PC-9 (cell line): ENCODE measurements around the gene TPM2. TPM values are rescaled to one million over a fixed set of nuclear protein-coding genes. Genes with fewer than 3 reads are reported as not detected.

Source experiments
- BruUV-seq: library from RNA; stranded (reverse); fragments of 400-500 nt; replicated peaks from 2 replicates; lab custom pipeline; 2021; lab: Mats Ljungman, UMichigan
- CTCF ChIA-PET: fragments of 300-600 bp; sonication (Branson Sonifier 250); formaldehyde crosslinking; loops from one replicate; lab custom pipeline; 2022; ENCODE audit warnings: antibody characterized with exemption; lab: Charles Lee
- POLR2A ChIA-PET: fragments of 300-600 bp; sonication (Branson Sonifier 250); formaldehyde crosslinking; loops from one replicate; lab custom pipeline; 2022; ENCODE audit warnings: antibody characterized with exemption; ENCODE audit not compliant: unreplicated experiment; lab: Charles Lee
- DNase-seq, 2 experiments: peaks; one replicate each; pipeline versions ENCODE4 v3.0.0 to v3.0.0-alpha.2; 2015 to 2022; ENCODE audit warnings: mixed read lengths in 1 of 2
- H2AFZ ChIP-seq: fragments of 200-600 bp; sonication (generic); 2 replicates; pipeline ENCODE4 v1.8.1; 2017; ENCODE audit warnings: antibody characterized with exemption
- H3F3A ChIP-seq: fragments of 200-600 bp; sonication (generic); 2 replicates; pipeline ENCODE4 v1.8.1; 2017; ENCODE audit warnings: antibody characterized with exemption, mild to moderate bottlenecking, low read depth; ENCODE audit not compliant: insufficient read depth
- H3K27ac ChIP-seq: fragments of 200-600 bp; sonication (generic); 2 replicates; pipeline ENCODE4 v1.6.1; 2016; ENCODE audit warnings: mixed run types
- H3K27me3 ChIP-seq: fragments of 200-600 bp; sonication (generic); 2 replicates; pipeline ENCODE4 v1.6.1; 2016; ENCODE audit warnings: low read depth, mixed run types; ENCODE audit not compliant: insufficient read depth
- H3K36me3 ChIP-seq: fragments of 200-600 bp; sonication (generic); 2 replicates; pipeline ENCODE4 v1.6.1; 2016; ENCODE audit warnings: low read depth, mixed run types
- H3K4me1 ChIP-seq: fragments of 200-600 bp; sonication (generic); replicated peaks from 2 replicates; pipeline ENCODE4 v1.6.1; 2016; ENCODE audit warnings: mixed run types; ENCODE audit not compliant: insufficient read depth
- H3K4me2 ChIP-seq: fragments of 200-600 bp; sonication (generic); 2 replicates; pipeline ENCODE4 v1.6.1; 2017; ENCODE audit warnings: mixed run types
- H3K4me3 ChIP-seq: fragments of 200-600 bp; sonication (generic); 2 replicates; pipeline ENCODE4 v1.6.1; 2016; ENCODE audit warnings: mixed run types
- H3K79me2 ChIP-seq: fragments of 200-600 bp; sonication (generic); 2 replicates; pipeline ENCODE4 v1.6.1; 2017; ENCODE audit warnings: low read depth, mixed run types
- H3K9me2 ChIP-seq: fragments of 200-600 bp; sonication (generic); 2 replicates; pipeline ENCODE4 v1.8.1; 2017; ENCODE audit warnings: mild to moderate bottlenecking; ENCODE audit not compliant: insufficient read depth
- H3K9me3 ChIP-seq: fragments of 200-600 bp; sonication (generic); 2 replicates; pipeline ENCODE4 v1.8.1; 2016; ENCODE audit warnings: low read depth; ENCODE audit not compliant: insufficient read depth
- H4K20me1 ChIP-seq: fragments of 200-600 bp; sonication (generic); 2 replicates; pipeline ENCODE4 v1.8.1; 2017; ENCODE audit not compliant: insufficient read depth
- EZH2 ChIP-seq: fragments of 200-600 bp; sonication (generic); IDR thresholded peaks from 2 replicates; pipeline ENCODE4 v1.8.0; 2017; ENCODE audit warnings: antibody characterized with exemption, low read depth
- intact Hi-C: fragments of 100-400 bp; cut with micrococcal nuclease; formaldehyde crosslinking; loops from one replicate; pipeline ENCODE4 v1.10.0; 2022; ENCODE audit not compliant: unreplicated experiment
- total RNA-seq: library from RNA; stranded (reverse); gene quantifications from 2 replicates; pipeline ENCODE4 v1.2.3, GENCODE V29; 2021
- TF ChIP-seq, protein P1 (sequence below): fragments of 200-600 bp; sonication (generic); conservative IDR thresholded peaks from 2 replicates; pipeline ENCODE4 v1.6.1; 2017; ENCODE audit warnings: mixed run types, antibody characterized with exemption, mild to moderate bottlenecking, moderate library complexity

TPM2 gene
- total RNA-seq, 1 experiment from 2014 or later = 30.5 TPM

DNA sequence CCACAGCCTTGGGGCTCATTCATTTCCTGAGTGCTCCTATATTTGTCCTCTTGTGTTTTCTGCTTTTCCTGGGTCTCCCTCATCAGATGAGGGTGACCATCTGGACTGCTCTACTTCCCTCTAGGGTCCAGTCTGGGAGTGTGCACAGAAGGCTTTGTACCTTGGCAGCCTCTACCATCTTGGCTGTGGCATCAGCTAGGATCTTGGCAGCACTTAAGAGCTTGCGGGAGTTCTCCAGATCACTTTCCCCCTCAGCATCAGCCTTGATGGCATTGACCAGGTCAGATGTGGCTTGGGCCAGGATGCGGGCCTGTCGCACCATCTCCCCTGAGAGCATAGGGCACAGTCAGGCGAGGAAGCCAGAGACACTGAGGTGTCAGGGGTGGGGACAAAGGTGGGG is 26.5 kb upstream of the TPM2 start:
- Histone ChIP-seq H4K20me1 (no peaks in the 10 kb centered on the region), H3K27ac (no peak overlapping the region), H3K4me1 (peaks cover 19% of the 10 kb centered on the region), H3K27me3 (no peaks in the 10 kb centered on the region), H2AFZ (no peak overlapping the region), H3K4me3 (no peak overlapping the region), H3K9me2 (no peaks in the 10 kb centered on the region), H3K79me2 (no peaks in the 10 kb centered on the region), H3K36me3 (peaks cover 4% of the 10 kb centered on the region; the same call in 1 of the 2 replicates), H3K4me2 (no peak overlapping the region), H3K9me3 (no peaks in the 10 kb centered on the region), H3F3A (peaks cover 17% of the 10 kb centered on the region)
- intact Hi-C loops = no loop called here
- TF ChIP-seq, protein P1, sequence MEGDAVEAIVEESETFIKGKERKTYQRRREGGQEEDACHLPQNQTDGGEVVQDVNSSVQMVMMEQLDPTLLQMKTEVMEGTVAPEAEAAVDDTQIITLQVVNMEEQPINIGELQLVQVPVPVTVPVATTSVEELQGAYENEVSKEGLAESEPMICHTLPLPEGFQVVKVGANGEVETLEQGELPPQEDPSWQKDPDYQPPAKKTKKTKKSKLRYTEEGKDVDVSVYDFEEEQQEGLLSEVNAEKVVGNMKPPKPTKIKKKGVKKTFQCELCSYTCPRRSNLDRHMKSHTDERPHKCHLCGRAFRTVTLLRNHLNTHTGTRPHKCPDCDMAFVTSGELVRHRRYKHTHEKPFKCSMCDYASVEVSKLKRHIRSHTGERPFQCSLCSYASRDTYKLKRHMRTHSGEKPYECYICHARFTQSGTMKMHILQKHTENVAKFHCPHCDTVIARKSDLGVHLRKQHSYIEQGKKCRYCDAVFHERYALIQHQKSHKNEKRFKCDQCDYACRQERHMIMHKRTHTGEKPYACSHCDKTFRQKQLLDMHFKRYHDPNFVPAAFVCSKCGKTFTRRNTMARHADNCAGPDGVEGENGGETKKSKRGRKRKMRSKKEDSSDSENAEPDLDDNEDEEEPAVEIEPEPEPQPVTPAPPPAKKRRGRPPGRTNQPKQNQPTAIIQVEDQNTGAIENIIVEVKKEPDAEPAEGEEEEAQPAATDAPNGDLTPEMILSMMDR = no peak
- TF ChIP-seq EZH2 = no peak
- no TSS peak for BruUV-seq
- ChIA-PET POLR2A (interaction anchor here (0.7 kb wide), 1 partner anchor 33 kb away, joined by 3 read pairs; no protein-coding TSS in a partner anchor), CTCF (no interaction called here)
- no peak for DNase-seq

DNA sequence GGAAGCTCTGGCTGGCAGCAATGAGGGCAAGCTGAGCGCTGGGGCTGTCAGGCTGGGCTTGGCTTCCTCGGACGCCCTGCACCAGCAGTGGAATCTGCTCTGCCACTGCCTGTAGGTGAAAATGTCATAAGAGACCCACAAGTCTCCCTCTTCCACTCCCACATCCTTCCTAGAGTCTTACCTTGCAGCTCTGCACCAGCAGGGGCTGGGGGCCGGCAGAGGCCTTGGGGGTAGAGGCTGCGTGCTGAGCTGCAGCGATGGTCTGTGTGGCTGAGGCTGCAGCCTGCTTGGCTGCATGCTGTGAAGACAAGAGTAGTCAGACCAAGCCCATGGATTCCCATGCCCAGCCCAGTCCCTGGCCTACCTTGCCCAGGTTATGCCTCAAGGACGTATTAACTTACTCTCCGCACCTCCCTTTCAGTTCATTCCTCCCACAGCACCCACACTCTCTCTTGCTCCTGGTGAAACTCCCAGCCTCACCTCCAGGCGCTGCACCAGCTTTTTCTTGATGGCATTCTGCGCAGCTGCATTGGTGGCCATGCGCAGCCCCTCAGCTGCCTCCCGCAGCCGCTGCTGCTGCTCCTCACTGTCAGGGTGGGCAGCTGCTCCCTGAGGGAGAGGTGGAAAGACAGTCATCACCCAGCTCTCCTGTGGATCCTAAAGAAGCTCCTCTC is 25.0 kb upstream of the TPM2 start:
- no peak overlapping the region for H3K4me2 ChIP-seq
- H3K9me2 ChIP-seq = no peaks in the 10 kb centered on the region
- H3F3A ChIP-seq = peaks cover 19% of the 10 kb centered on the region
- ChIA-PET POLR2A (no interaction called here), CTCF (interaction anchor here (0.6 kb wide), 1 partner anchor 1070 kb away, joined by 3 read pairs; no protein-coding TSS in a partner anchor)
- intact Hi-C loops = no loop called here
- no peaks in the 10 kb centered on the region for H3K79me2 ChIP-seq
- DNase-seq = no peak
- H3K27me3 ChIP-seq = no peaks in the 10 kb centered on the region
- no peaks in the 10 kb centered on the region for H4K20me1 ChIP-seq
- peaks cover 4% of the 10 kb centered on the region; the same call in 1 of the 2 replicates for H3K36me3 ChIP-seq
- H3K4me3 ChIP-seq = no peak overlapping the region
- TF ChIP-seq EZH2 = no peak
- TF ChIP-seq, protein P1 = no peak
- H2AFZ ChIP-seq = no peak overlapping the region
- H3K9me3 ChIP-seq = no peaks in the 10 kb centered on the region
- H3K27ac ChIP-seq = no peak overlapping the region
- H3K4me1 ChIP-seq = peaks cover 21% of the 10 kb centered on the region
- BruUV-seq = no TSS peak

DNA sequence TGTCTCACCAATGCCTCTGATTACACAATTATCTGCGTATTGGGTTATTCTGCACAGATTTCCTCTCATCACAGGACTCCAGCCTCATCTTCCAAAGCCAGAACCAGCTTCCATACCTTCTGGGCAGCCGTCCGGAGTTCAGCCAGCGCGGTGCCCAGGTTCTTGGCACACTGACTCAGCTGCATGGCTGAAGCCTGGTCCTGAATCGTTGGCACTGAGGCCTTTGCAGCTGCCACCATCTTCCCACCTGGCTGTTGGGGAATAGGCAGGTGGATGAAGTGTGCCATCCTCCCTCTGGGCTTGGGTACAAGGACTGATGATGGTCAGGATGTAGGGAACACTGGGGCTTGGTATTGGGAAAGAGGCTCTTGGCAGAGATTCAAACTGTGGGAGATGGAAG is 24.4 kb upstream of the TPM2 start:
- Histone ChIP-seq H3K9me3 (no peaks in the 10 kb centered on the region), H3K79me2 (no peaks in the 10 kb centered on the region), H4K20me1 (no peaks in the 10 kb centered on the region), H3K4me1 (peaks cover 21% of the 10 kb centered on the region), H3K9me2 (no peaks in the 10 kb centered on the region), H3K36me3 (peaks cover 4% of the 10 kb centered on the region; the same call in 1 of the 2 replicates), H3K27me3 (no peaks in the 10 kb centered on the region), H3K27ac (no peak overlapping the region), H3K4me2 (no peak overlapping the region), H3F3A (peaks cover 19% of the 10 kb centered on the region), H2AFZ (no peak overlapping the region), H3K4me3 (no peak overlapping the region)
- BruUV-seq = no TSS peak
- ChIA-PET POLR2A (no interaction called here), CTCF (interaction anchor here (0.6 to 0.7 kb wide), 2 partner anchors 14 to 1069 kb away, joined by 3 to 4 read pairs; no protein-coding TSS in a partner anchor)
- DNase-seq = no peak
- no peak for TF ChIP-seq EZH2
- TF ChIP-seq, protein P1 = no peak
- intact Hi-C loops = no loop called here
